CD4-positive, CD25-positive, alpha-beta regulatory T cell (primary cell): ENCODE data around the gene SLC26A5. TPM values are rescaled to one million over a fixed set of nuclear protein-coding genes. Genes with fewer than 3 reads are reported as not detected.

Source experiments
- ATAC-seq, 2 donors: fragments of 150-1000 bp; cut with Tn5 transposase; one replicate each; pipeline ENCODE4 v1.10.0; 2021; ENCODE audit warnings: low read depth in 2 of 2, moderate number of reproducible peaks in 2 of 2, moderate library complexity in 1 of 2
- DNase-seq, 3 donors: peaks; one replicate each; pipeline versions ENCODE4 v3.0.0 to v3.0.0-alpha.2; 2012 to 2022; ENCODE audit warnings: mixed read lengths in 1 of 3
- H3K27ac ChIP-seq: one replicate; pipeline ENCODE4 v1.7.0; 2013; ENCODE audit warnings: mild to moderate bottlenecking, low read length; ENCODE audit not compliant: insufficient read depth, poor library complexity, severe bottlenecking
- H3K27me3 ChIP-seq: one replicate; pipeline ENCODE4 v1.7.0; 2013; ENCODE audit warnings: low read length; ENCODE audit not compliant: control insufficient read depth, insufficient read depth
- H3K36me3 ChIP-seq: one replicate; pipeline ENCODE4 v1.7.0; 2013; ENCODE audit warnings: mild to moderate bottlenecking, low read length, moderate library complexity; ENCODE audit not compliant: control insufficient read depth, insufficient read depth
- H3K4me1 ChIP-seq: 2 replicates; pipeline ENCODE4 v1.7.0; 2013; ENCODE audit warnings: mild to moderate bottlenecking, low read length; ENCODE audit not compliant: insufficient read depth, control insufficient read depth, poor library complexity, severe bottlenecking
- H3K4me3 ChIP-seq: one replicate; pipeline ENCODE4 v1.7.0; 2013; ENCODE audit warnings: low read depth, mild to moderate bottlenecking, low read length, moderate library complexity
- H3K9me3 ChIP-seq, 2 experiments: 1 replicate in 1 of 2; 2 replicates in 1 of 2; pipeline ENCODE4 v1.7.0; 2013; ENCODE audit warnings: low read length in 2 of 2, mild to moderate bottlenecking in 1 of 2, moderate library complexity in 1 of 2; ENCODE audit not compliant: control insufficient read depth in 2 of 2
- H3K27ac Mint-ChIP-seq, 3 donors: one replicate each; pipeline ENCODE4 v1.8.0; 2020 to 2022; ENCODE audit warnings: mild to moderate bottlenecking in 3 of 3, mixed read lengths in 3 of 3, moderate library complexity in 2 of 3
- H3K27me3 Mint-ChIP-seq: one replicate; pipeline ENCODE4 v1.8.0; 2022; ENCODE audit warnings: mild to moderate bottlenecking, mixed read lengths
- H3K36me3 Mint-ChIP-seq: one replicate; pipeline ENCODE4 v1.8.0; 2020; ENCODE audit warnings: mixed read lengths
- H3K4me1 Mint-ChIP-seq, 4 donors: one replicate each; pipeline ENCODE4 v1.8.0; 2020 to 2022; ENCODE audit warnings: mixed read lengths in 4 of 4, mild to moderate bottlenecking in 1 of 4
- H3K4me3 Mint-ChIP-seq, 4 donors: one replicate each; pipeline ENCODE4 v1.8.0; 2020 to 2022; ENCODE audit warnings: mild to moderate bottlenecking in 4 of 4, mixed read lengths in 4 of 4, moderate library complexity in 3 of 4
- H3K9me3 Mint-ChIP-seq, 7 donors: one replicate each; pipeline ENCODE4 v1.8.0; 2020 to 2022; ENCODE audit warnings: mixed read lengths in 7 of 7, mild to moderate bottlenecking in 3 of 7, moderate library complexity in 2 of 7
- polyA plus RNA-seq, 4 donors: library from polyadenylated mRNA; unstranded; fragments of 300-500 nt; fragmentation: Illumina TruSeq; gene quantifications; one replicate each; pipeline ENCODE4 v1.2.3, GENCODE V29; 2021
- total RNA-seq: library from RNA; stranded (reverse); gene quantifications from one replicate; pipeline ENCODE4 v1.2.3, GENCODE V29; 2022

SLC26A5 gene
- total and polyA plus RNA-seq, 5 donors from 2014 or later = 0.44 TPM; not detected in 4

GRCh38 chr7:103398483-103399127 is 47.4 kb downstream of the SLC26A5 start:
- DNase-seq (no peak), ATAC-seq (no peak)
- no peaks in the 10 kb centered on the region for H3K36me3 Mint-ChIP-seq
- no peak overlapping the region for H3K27ac Mint-ChIP-seq
- no peak overlapping the region for H3K4me3 Mint-ChIP-seq
- H3K4me3 ChIP-seq = no peak overlapping the region
- H3K4me1 Mint-ChIP-seq = no peaks in the 10 kb centered on the region
- H3K36me3 ChIP-seq = no peaks in the 10 kb centered on the region
- peaks cover 17% of the 10 kb centered on the region for H3K27me3 Mint-ChIP-seq
- H3K4me1 ChIP-seq = no peaks in the 10 kb centered on the region
- no peaks in the 10 kb centered on the region for H3K9me3 ChIP-seq
- H3K27me3 ChIP-seq = no peaks in the 10 kb centered on the region
- peaks cover 0 to 2% (median 0%) of the 10 kb centered on the region in 7 donors for H3K9me3 Mint-ChIP-seq
- no peak overlapping the region for H3K27ac ChIP-seq

- no peaks in the 10 kb centered on the region for H3K4me1 Mint-ChIP-seq
- Histone ChIP-seq H3K9me3 (no peaks in the 10 kb centered on the region), H3K27me3 (no peaks in the 10 kb centered on the region), H3K4me1 (no peaks in the 10 kb centered on the region), H3K36me3 (no peaks in the 10 kb centered on the region), H3K4me3 (no peak overlapping the region), H3K27ac (no peak overlapping the region)
- H3K36me3 Mint-ChIP-seq = no peaks in the 10 kb centered on the region
- ATAC-seq = no peak
- peaks cover 0 to 2% (median 0%) of the 10 kb centered on the region in 7 donors for H3K9me3 Mint-ChIP-seq
- peaks cover 5% of the 10 kb centered on the region for H3K27me3 Mint-ChIP-seq
- no peak for DNase-seq
- no peak overlapping the region for H3K27ac Mint-ChIP-seq
- H3K4me3 Mint-ChIP-seq = no peak overlapping the region
These were observed 49.5 kb downstream of the SLC26A5 start for GRCh38 chr7:103396471-103396870.

- H3K36me3 ChIP-seq = no peaks in the 10 kb centered on the region
- H3K27ac ChIP-seq = no peak overlapping the region
- H3K4me1 ChIP-seq = no peaks in the 10 kb centered on the region
- H3K4me3 ChIP-seq = no peak overlapping the region
- no peak overlapping the region for H3K27ac Mint-ChIP-seq
- no peak overlapping the region for H3K4me3 Mint-ChIP-seq
- no peaks in the 10 kb centered on the region for H3K36me3 Mint-ChIP-seq
- no peaks in the 10 kb centered on the region for H3K27me3 ChIP-seq
- no peaks in the 10 kb centered on the region for H3K9me3 ChIP-seq
- H3K27me3 Mint-ChIP-seq = peaks cover 5% of the 10 kb centered on the region
- peaks cover 0 to 2% (median 0%) of the 10 kb centered on the region in 7 donors for H3K9me3 Mint-ChIP-seq
- no peaks in the 10 kb centered on the region for H3K4me1 Mint-ChIP-seq
- no peak for ATAC-seq
- no peak for DNase-seq
These were observed 50.9 kb downstream of the SLC26A5 start for GRCh38 chr7:103395071-103395470.

GRCh38 chr7:103394566-103394965 is 51.4 kb downstream of the SLC26A5 start:
- DNase-seq (no peak), ATAC-seq (no peak)
- Mint-ChIP-seq H3K36me3 (no peaks in the 10 kb centered on the region), H3K4me1 (no peaks in the 10 kb centered on the region), H3K9me3 (peaks cover 0 to 2% (median 0%) of the 10 kb centered on the region in 7 donors), H3K4me3 (no peak overlapping the region), H3K27ac (no peak overlapping the region), H3K27me3 (peaks cover 5% of the 10 kb centered on the region)
- Histone ChIP-seq H3K36me3 (no peaks in the 10 kb centered on the region), H3K27ac (no peak overlapping the region), H3K4me1 (no peaks in the 10 kb centered on the region), H3K4me3 (no peak overlapping the region), H3K27me3 (peaks cover under 1% of the 10 kb centered on the region), H3K9me3 (no peaks in the 10 kb centered on the region)

- Mint-ChIP-seq H3K9me3 (peaks cover 0 to 3% (median 0%) of the 10 kb centered on the region in 7 donors), H3K4me3 (no peak overlapping the region), H3K27ac (no peak overlapping the region), H3K27me3 (peaks cover 3% of the 10 kb centered on the region), H3K36me3 (no peaks in the 10 kb centered on the region), H3K4me1 (no peaks in the 10 kb centered on the region)
- ATAC-seq = no peak
- H3K4me3 ChIP-seq = no peak overlapping the region
- H3K27ac ChIP-seq = no peak overlapping the region
- H3K36me3 ChIP-seq = no peaks in the 10 kb centered on the region
- DNase-seq = no peak
- no peaks in the 10 kb centered on the region for H3K9me3 ChIP-seq
- peaks cover 6% of the 10 kb centered on the region for H3K27me3 ChIP-seq
- H3K4me1 ChIP-seq = no peaks in the 10 kb centered on the region
These were observed 54.0 kb downstream of the SLC26A5 start for GRCh38 chr7:103391976-103392375.

GRCh38 chr7:103391150-103391549 is 54.9 kb downstream of the SLC26A5 start:
- H3K36me3 Mint-ChIP-seq = no peaks in the 10 kb centered on the region
- no peaks in the 10 kb centered on the region for H3K36me3 ChIP-seq
- peaks cover 6% of the 10 kb centered on the region for H3K27me3 Mint-ChIP-seq
- H3K4me3 Mint-ChIP-seq = no peak overlapping the region
- H3K9me3 Mint-ChIP-seq = peaks cover 0 to 3% (median 0%) of the 10 kb centered on the region in 7 donors
- H3K4me1 Mint-ChIP-seq = no peaks in the 10 kb centered on the region
- H3K4me1 ChIP-seq = no peaks in the 10 kb centered on the region
- no peak overlapping the region for H3K4me3 ChIP-seq
- no peaks in the 10 kb centered on the region for H3K9me3 ChIP-seq
- peaks cover 6% of the 10 kb centered on the region for H3K27me3 ChIP-seq
- no peak overlapping the region for H3K27ac ChIP-seq
- no peak for ATAC-seq
- H3K27ac Mint-ChIP-seq = no peak overlapping the region
- no peak for DNase-seq

- Histone ChIP-seq H3K36me3 (no peaks in the 10 kb centered on the region), H3K27me3 (peaks cover 6% of the 10 kb centered on the region), H3K27ac (no peak overlapping the region), H3K4me1 (no peaks in the 10 kb centered on the region), H3K9me3 (no peaks in the 10 kb centered on the region), H3K4me3 (no peak overlapping the region)
- no peak for ATAC-seq
- no peak for DNase-seq
- H3K27me3 Mint-ChIP-seq = peaks cover 6% of the 10 kb centered on the region
- no peaks in the 10 kb centered on the region for H3K4me1 Mint-ChIP-seq
- H3K27ac Mint-ChIP-seq = no peak overlapping the region
- peaks cover 0 to 3% (median 0%) of the 10 kb centered on the region in 7 donors for H3K9me3 Mint-ChIP-seq
- no peak overlapping the region for H3K4me3 Mint-ChIP-seq
- no peaks in the 10 kb centered on the region for H3K36me3 Mint-ChIP-seq
These were observed 56.7 kb downstream of the SLC26A5 start for GRCh38 chr7:103389263-103389662.

- Histone ChIP-seq H3K4me3 (no peak overlapping the region), H3K4me1 (no peaks in the 10 kb centered on the region), H3K36me3 (no peaks in the 10 kb centered on the region), H3K27me3 (peaks cover 6% of the 10 kb centered on the region), H3K27ac (no peak overlapping the region), H3K9me3 (no peaks in the 10 kb centered on the region)
- peaks cover 6% of the 10 kb centered on the region for H3K27me3 Mint-ChIP-seq
- no peak overlapping the region for H3K4me3 Mint-ChIP-seq
- no peak overlapping the region for H3K27ac Mint-ChIP-seq
- DNase-seq (no peak), ATAC-seq (no peak)
- no peaks in the 10 kb centered on the region for H3K4me1 Mint-ChIP-seq
- peaks cover 0 to 1% (median 0%) of the 10 kb centered on the region in 7 donors for H3K9me3 Mint-ChIP-seq
- no peaks in the 10 kb centered on the region for H3K36me3 Mint-ChIP-seq
These were observed 57.4 kb downstream of the SLC26A5 start for GRCh38 chr7:103388469-103389140.
